Measurements from ENCODE around the gene ADCY10.
"Not testable (repeated sequence)": the region's sequence is repeated elsewhere in the genome, so short reads cannot be mapped to it uniquely, and the experiment has no call there.

Gene ADCY10

DNA sequence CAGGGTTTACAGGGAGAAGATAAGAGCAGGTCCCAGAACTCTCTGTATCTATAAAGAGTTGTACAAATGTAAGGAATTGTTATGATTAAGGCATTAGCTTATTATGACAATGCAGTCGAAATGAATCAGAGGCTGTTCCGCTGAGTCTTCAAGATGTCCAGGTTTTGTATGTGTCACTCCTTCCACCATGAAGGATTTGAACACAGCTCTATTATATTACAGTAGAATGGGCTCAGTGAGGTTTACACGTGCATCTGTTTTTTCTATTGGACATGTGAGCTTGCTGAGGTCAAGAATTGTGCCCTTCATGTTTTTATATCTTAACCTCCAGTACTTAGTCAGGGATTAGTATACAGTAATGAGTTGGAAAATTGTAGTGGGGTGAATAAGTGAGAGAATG, 105.8 kb downstream of the ADCY10 start:
- DNase-seq, result no peak

DNA sequence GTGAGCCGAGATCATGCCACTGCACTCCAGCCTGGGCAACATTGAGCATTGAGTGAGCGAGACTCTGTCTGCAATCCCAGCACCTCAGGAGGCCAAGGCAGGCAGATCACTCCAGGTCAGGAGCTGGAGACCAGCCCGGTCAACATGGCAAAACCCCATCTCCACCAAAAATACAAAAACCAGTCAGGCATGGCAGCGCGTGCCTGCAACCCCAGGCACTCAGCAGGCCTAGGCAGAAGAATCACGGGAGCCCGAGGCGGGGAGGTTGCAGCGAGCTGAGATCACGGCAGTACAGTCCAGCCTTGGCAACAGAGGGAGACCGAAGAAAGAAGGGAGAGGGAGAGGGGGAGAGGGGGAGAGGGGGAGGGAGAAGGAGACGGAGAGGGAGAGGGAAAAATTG, 107.3 kb downstream of the ADCY10 start:
- not testable (repeated sequence) for DNase-seq

DNA sequence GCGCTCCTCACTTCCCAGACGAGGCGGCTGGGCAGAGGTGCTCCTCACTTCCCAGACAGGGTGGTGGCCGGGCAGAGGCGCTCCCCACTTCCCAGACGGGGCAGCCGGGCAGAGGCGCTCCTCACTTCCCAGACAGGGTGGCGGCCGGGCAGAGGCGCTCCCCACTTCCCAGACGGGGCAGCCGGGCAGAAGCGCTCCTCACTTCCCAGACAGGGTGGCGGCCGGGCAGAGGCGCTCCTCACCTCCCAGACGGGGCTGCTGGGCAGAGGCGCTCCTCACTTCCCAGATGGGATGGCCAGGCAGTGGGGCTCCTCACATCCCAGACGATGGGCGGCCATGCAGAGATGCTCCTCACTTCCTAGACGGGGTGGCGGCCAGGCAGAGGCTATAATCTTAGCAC, 107.7 kb downstream of the ADCY10 start:
- DNase-seq, result not testable (repeated sequence)

DNA sequence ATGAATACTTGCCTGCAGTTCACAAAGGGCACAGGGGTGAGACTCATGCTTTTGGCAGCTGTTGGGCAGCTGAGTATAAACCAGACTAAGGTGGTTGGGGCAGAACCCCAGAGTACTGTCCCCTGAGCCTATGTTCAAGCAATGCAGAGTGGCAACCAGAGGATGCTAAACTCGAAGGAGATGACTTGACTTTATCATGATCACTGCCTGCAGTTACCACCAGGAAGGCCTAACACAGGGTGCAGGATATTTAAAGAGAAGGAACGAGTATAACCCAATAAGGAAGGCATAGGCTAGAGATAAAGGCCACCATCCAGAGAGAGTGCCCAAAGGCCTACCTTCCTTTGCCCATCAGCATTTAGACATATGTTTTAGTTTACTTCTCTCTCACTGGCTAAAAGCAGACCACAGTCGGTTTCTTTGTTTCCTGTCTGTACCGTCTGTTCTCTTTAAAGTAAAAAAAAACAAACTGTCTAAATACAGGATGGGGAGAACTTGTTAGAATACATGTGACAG, 108.8 kb downstream of the ADCY10 start:
- no peak for DNase-seq

DNA sequence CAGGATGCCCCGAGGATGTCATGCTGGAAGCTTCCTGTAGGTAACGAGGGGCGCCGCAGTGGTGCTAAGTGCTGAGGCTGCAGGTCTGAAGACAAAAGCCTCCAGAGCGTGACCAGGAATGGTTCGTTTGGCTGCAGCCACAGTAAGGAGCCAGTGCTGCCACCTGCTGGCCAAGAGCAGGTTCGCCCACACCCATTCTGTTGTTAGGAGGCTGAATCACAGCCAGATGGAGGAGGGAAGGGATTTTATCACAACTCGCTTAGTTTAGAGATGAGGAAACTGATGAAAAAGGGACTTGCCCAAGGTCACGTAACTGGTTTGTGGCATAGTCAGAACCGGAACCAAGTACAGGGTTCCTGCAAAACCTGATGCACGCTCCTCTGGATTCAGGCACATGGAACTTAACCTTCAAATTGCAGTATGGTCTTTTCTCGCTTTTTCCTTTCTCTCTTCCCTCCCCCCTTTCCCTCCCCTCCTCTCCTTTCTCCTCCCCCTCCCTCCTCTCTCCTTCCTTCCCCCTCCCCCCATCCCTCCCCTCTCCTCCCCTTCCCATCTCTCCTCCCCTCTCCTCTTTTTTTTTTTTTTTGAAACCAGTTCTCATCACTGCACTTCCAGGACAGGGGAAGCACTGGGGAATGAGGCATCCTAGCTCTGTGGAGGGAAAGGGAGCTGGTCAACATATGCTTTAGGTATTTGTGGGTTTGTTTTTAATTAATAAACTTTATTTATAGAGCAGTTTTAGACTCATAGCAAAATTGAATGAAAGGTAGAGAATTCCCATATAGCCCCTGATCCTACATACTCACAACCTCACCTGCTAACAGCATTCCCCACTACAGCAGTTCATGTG, 110.4 kb downstream of the ADCY10 start:
- DNase-seq, result peak; percentile 29

DNA sequence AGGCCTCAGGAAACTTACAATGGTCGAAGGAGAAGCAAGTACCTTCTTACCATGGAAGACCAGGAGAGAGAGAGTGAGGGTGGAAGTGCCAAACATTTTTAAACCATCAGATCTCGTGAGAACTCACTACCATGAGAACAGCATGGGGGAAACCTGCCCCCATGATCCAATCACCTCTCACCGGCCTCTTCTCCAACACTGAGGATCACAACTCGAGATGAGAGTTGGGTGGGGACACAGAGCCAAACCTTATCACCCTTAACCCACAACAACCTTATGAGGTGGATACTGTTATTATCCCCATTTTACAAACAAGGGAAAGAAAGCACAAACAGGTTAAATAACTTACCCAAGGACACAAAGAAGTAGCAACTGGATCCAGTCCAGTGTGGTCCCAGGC, 111.7 kb downstream of the ADCY10 start:
- no peak for DNase-seq

DNA sequence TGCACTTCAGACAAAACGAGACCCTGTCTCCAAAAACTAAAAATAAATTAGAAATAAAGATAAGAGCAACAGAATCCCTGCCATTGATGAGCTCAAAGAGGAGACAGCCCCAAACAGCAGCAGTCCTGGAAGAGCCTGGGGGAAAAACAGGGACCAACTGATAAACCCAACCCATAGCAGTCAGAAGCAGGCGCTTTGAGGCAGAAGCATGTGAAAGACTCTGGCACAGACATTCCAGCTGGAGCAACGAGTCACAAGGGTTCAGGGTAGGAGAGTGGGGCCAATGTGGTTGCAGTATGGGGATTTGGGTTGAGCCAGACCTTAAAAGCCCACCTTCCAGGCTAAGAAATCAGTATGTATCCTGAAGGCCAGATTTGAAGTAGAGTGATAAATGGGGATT, 113.7 kb downstream of the ADCY10 start:
- DNase-seq, result no peak

DNA sequence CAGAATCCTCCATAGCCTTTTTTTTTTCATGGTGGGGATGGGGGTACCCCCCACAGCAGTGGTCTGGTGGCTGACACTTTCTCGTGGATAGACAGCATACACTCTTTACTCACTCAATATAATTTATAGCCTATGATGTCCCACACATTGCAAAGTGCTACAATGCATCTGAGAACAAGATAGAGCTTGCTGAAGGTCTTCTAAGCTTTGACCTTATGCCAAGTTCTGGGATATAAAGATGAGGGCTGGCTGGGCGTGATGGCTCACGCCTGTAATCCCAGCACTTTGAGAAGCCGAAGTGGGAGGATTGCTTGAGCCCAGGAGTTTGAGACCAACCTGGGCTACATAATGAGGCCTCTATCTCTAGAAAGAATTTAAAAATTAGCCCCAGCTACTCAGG, 114.2 kb downstream of the ADCY10 start:
- no peak for DNase-seq

DNA sequence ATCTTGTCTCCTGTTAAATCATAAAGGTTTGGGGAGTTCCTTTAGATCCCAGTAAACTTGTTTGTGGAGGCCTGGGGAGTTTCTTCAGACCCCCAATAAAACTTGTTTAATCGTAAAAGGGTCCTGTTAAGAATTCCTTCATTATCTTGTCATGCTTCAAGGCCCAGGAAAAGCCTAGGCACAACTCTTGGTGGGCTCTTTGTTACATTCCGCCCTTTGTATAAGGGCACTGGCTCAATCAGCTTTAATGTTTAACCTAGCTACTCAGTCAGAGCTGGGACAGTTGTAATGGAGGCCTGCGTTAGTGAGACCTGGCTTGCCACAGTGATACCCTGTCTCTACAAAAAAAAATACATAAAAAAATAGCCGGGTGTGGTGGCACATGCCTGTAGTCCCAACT, 115.0 kb downstream of the ADCY10 start:
- no peak for DNase-seq

DNA sequence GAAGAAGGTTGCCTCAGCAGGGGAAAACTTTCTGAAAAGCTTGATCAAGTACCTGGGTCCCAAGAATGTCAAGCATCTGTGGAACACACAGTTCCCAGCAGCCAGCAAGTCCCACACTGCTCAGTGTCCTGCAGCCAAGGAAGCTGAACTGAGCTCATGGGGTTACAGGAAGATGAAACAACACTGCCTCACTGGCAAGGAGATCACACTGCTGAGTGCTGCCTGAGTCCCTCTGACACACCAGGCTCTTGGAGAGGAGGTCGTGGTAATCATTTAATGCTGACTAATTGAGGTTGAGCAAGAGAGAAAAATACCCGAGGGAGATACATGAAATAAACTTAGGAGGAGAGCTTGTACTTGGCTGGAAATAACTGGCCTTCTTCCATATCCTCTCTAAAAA, 116.9 kb downstream of the ADCY10 start:
- no peak for DNase-seq

DNA sequence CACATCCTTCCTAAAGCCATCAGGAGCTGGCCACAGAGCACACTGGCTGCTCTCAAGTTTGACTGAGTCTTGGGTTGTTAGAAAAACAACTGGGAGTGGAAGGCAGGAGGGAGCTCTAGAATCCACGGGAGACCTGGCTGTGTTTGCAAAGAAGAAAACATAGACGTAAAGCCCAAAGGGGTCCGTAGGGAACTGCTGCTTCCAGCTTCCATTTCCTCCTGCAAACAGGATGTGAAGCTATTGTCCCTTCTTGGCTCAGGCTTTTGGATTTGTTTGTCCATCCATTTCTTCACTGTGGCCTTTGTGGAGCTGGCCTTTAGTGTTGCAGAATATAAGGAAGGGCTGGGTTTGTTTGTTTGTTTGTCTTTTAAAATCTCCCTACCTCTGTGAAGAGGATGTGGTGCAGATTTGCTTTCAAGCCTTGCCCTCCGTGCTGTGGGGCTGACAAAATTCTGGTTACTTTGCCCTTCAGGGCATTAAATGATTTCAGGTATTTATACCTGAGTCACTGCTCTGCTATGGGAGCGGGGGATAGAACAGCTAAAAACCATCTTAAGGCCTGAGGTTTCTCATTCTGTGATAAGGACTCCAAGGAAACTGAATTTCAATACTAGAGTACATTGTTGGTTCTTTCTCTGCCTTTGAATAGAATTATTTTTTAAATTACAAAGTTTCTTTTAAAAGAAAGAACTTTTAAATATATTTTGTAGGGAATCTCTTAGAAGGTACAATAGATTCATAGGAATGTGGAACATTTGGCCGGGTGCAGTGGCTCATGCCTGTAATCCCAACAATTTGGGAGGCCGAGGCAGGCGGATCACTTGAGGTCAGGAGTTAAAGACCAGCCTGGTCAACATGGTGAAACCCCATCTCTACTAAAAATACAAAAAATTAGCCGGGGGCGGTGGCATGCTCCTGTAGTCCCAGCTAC, 117.9 kb downstream of the ADCY10 start:
- no peak for DNase-seq

DNA sequence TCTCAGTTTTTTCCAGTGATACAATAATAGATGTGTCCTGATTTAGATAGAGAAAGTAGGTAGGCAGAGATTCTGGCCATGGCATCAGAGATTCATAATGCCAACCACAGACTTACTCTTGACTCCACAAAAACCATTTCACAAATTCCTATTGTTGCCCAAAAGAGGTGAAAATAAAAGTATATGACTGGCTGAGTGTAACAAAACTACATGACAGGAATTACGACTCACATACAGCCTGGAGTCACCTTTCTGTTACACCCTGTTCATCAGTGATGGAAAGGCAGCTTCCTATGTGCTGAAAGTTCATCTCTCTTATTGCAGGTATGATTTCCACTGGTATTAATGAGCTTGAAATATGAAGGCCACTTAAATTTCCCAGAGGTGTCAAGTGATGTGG, 119.9 kb downstream of the ADCY10 start:
- no peak for DNase-seq

DNA sequence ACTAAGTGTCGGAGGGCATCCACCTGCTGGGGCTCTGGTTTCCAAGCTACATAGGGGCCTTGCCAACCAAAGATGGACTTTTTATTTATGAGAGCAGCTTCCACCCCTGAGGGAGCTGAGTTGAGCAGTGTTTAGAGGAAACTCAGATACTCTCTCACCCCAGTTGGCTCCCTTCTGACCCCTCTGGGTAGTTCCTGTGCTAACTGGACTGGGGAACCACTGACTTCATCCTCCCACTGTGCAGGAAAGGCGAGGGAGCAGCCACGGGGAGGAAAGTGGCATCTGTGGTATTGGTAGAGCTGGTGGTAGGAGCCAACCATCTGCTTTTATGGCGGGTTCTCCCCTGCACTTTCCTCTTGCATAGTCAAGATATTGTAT, 121.8 kb downstream of the ADCY10 start:
- DNase-seq, result no peak

DNA sequence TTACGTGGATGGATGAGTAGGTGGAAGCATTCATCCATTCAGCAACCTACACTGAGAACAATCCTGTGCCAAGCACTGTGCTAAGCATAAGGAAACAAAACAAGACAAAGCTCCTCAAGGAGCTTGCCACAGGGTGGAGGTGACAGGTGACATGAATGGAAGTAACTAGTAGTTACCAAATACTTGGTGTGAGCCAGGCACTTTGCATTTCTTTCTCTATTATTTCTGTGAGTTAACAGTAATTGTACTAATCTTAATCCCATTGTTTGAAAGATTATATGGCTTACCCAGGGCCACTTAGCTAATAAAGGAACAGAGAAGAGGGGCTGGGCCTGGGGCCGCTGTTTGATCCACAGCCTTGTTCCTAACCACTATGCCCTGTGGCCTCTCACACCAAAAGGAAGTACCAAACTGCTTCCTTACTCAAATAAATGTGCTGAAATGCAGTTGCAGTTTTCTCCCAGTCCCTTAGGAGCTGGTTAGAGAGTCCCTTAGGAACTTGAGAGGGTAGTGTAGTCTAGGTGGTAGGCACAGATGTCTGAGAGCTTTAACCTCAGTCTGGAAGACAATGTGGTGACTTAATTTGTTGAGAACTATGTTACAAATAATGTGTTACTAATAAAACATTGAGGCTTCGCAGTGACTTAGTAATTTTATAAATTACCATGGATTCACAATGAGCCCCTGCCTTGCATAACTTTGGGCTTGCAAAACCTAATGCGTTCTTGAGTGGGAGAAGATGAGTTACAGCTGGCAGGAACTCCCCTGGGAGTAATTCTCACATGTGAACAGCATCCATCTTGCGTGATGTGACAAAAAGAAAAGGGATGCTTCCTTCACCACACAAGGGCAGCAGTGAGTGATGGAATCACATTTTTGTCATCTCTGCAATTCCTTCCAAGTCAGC, 122.4 kb downstream of the ADCY10 start:
- DNase-seq, result no peak

DNA sequence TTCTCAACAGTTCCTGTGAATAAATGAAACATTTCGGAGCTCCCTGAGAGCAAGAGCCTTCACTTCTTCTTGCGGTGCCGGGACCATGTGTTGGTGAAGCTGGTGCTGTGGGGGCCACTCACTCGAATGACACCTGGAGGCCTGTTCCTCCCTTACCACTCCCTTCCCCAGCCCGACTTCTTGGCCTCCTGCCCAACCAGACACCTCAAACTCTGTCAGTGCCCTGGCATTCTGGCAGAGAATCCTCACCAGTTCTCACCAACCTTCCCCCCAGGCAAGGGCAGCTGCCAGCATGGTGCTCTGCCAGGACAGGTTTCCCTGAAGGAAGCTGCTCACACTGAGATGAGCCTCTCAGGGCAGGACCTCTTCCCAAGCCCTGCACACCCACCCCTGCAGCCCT, 123.8 kb downstream of the ADCY10 start:
- peak; percentile 5 for DNase-seq

DNA sequence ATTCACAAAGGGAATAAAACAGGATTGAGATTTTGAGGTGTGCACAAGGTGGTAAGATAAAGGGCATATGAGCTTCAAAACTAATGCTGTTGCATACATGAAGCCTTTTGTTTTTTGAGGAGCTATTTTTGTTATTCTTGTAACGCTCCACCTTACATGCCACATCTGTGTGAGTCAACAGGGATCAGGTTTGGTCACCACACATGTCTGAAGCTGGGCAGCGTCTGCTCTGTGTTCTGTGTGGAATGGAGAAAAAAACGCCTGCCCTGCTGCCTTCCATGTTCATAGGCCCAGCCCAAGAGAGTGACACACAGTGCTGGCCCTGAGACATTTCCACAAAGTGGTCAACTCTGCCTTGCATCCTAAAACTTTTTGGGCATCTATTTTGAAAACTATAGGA, 124.4 kb downstream of the ADCY10 start:
- DNase-seq, result no peak

DNA sequence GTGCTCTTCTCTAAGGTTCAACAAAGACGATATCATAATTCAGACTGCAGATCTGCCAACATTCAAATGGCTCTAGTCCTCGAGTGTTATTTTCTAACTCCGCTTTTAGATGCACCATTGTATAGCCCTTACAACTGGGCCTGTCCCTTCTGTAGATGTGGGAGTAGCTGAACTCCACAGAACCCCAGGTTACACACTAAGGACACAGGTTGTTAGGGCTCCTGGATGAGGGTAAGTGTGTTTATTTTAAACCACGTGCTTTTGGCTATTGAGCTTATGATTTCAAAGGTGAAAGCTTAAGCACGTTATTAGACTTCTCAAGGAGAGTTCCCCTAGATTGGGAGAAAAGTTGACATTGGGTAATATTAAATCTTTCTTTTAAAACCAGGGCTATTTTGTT, 127.4 kb downstream of the ADCY10 start:
- no peak for DNase-seq

DNA sequence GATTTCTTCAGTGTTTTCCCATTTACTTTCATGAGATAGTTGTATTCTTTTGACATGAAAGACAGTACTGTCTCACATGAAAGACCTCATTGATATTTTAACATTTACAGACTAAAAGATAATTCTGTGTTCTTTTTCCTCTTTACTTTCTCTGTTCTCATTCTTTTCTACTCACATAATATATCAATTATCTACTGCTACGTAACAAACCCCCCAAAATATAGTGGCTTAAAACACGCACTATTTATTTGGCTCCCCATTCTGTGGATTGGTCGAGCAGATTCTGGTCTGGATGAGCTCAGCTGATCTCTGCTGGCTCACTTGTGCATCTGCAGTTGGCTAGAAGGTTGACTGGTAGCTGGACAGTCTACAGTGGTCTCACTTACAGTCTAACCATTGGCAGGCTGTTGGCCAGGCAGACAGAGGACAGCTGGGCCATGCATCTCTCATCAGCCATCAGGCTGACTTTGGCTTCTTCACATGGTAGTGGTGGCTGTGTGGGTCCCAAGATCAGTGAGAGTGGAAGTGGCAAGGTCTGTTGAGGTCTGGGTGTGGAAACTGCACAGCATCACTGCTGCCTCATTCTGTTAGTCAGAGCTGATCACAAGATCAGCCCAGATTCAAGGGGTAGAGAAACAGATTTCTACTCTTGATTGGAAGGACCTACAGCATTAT, 128.9 kb downstream of the ADCY10 start:
- DNase-seq, result no peak

DNA sequence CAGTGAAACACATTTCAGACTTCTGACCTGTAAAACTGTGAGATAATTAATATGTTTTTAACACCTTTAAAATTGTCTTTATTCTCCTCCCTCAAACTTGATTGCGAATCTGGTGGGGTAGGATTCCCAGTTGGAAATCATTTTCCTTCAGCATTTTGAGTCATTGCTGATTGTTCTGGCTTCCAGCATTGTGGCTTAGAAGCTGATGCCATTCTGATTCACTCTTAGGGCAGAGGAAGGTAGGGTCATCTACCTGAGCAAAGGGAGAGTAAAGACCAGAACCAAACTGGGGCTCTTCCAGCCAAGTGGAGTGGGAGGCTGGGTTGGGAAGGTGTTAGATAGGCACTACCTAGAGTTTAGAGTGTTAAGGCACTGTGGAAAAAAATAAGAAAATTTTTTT, 131.0 kb downstream of the ADCY10 start:
- no peak for DNase-seq

DNA sequence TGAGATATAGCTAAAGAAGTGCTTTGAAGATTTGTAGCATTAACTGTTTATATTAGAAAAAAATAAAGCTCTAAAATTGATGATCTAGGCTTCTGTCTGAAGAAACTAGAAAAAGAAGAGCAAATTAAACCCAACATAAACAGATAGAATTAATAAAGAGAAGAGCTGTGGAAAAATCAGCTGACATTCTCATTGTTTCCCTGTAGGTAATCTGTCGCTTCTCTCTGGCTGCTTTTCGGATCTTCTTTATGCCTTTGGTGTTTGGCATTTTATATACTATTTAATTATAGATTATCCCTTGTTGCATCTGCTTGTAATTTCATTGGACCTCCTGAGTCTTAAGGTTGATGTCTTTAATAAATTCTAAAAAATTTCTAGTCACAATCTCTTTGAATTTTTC, 132.4 kb downstream of the ADCY10 start:
- DNase-seq, result no peak

DNA sequence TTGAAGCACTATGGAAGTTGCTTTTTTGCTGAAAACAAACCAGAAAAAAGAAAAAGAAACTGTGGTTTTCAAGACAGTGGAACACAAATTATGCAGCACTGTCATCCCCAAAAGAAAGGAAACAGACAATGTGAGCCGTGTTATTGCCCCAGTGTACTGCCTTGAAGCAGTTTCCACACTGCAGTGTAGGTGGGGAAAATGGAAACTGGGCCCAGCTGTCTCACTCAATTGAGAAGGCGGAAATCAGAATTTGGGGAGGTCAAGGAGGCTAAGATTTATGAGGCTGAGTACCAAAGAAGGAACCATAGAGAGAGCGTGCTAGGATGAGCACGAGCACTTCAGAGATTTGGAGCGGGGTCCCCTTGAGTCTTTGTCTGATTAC, 136.7 kb downstream of the ADCY10 start:
- DNase-seq, result no peak

DNA sequence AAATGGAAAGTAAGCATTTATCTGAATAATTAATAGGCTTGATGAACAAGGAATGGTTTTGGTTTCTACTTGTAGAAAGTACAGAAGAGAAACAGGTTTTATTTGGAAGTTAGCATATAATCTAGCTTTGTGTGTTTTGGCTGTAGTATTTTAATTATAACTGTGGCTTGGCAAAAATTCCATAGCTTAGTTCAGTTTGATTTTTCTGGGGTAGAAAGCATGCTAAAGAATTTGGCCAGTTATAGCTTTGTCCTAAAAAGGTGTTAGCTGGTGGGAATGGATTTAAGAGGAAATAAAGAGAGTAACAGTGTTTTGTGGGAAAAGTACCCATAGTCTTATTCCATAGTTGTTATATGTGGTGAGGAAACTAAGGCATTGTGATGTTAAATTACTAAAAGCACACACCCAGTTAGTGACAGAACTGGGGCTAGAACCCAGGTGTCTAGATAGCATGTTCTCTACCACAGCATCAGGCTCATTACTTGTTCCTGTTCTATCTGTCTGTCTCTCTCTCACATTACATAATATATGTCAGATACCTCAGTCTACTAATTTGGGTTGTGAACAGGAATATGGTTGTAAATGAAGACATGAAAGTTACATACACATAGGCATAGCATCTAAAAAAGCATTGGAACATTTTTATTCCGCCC, 137.2 kb downstream of the ADCY10 start:
- DNase-seq, result no peak

Measured in DMS79 treated with DMSO at 0.1 percent for 48 hours (cell line).